Psoas muscle (tissue), 8 donors: ENCODE measurements around the gene CYP4A11. TPM values are rescaled to one million over a fixed set of nuclear protein-coding genes. Genes with fewer than 3 reads are reported as not detected.
"Not testable (repeated sequence)": the region's sequence is repeated elsewhere in the genome, so short reads cannot be mapped to it uniquely, and the experiment has no call there.

Experiments used
- ATAC-seq, 4 donors: fragments of 200-7000 bp; cut with Tn5 transposase; one replicate each; pipeline ENCODE4 v1.9.1; 2020; ENCODE audit warnings: moderate library complexity in 3 of 4, mild to moderate bottlenecking in 2 of 4
- DNase-seq, 2 donors: peaks; one replicate each; pipeline ENCODE4 v3.0.0-alpha.2; 2020
- H3K27ac ChIP-seq: fragments of 200-600 bp; one replicate; pipeline ENCODE4 v1.8.0; 2022
- H3K27me3 ChIP-seq, 3 donors: fragments of 200-600 bp in 1 of 3; one replicate each; pipeline versions ENCODE4 v1.6.1 to v1.8.0; 2013 to 2022; ENCODE audit warnings: low read length in 2 of 3, mild to moderate bottlenecking in 2 of 3, moderate library complexity in 1 of 3; ENCODE audit not compliant: insufficient read depth in 3 of 3
- H3K36me3 ChIP-seq, 2 donors: fragments of 200-600 bp in 1 of 2; one replicate each; pipeline versions ENCODE4 v1.6.1 to v1.8.0; 2013 to 2022; ENCODE audit warnings: low read depth in 1 of 2, mild to moderate bottlenecking in 1 of 2, moderate library complexity in 1 of 2; ENCODE audit not compliant: insufficient read depth in 1 of 2
- H3K4me1 ChIP-seq: fragments of 200-600 bp; one replicate; pipeline ENCODE4 v1.8.0; 2022
- H3K4me3 ChIP-seq: fragments of 200-600 bp; one replicate; pipeline ENCODE4 v1.8.0; 2022; ENCODE audit warnings: mild to moderate bottlenecking
- H3K9me3 ChIP-seq: fragments of 200-600 bp; one replicate; pipeline ENCODE4 v1.8.0; 2022
- CTCF ChIP-seq: fragments of 200-600 bp; IDR thresholded peaks from one replicate; pipeline ENCODE4 v1.8.0; 2022; ENCODE audit warnings: antibody characterized with exemption
- WGBS, 3 donors: extraction: QIAGEN DNeasy Blood & Tissue Kit; methylation state at CpG; one replicate each; pipeline versions ENCODE4 v1.1.6 to v1.1.7; 2013; 5-methylcytosine and 5-hydroxymethylcytosine counted together
- intact Hi-C, 2 donors: fragments of 100-400 bp; cut with DNase I; formaldehyde crosslinking; loops; one replicate each; pipeline versions ENCODE4 v1.11.0 to v1.14.2; 2022
- long read RNA-seq, 2 donors: library from polyadenylated mRNA; unstranded; transcript quantifications; one replicate each; pipeline ENCODE4 v2.0.0, GENCODE V29; 2021
- polyA plus RNA-seq, 3 donors: library from polyadenylated mRNA; stranded (reverse); fragments of 200-250 nt; gene quantifications; one replicate each; pipeline ENCODE4 v1.2.3, GENCODE V29; 2013
- total RNA-seq, 4 donors: library from RNA; stranded (reverse); fragmentation: NEBNext Ultra II Directional in 2 of 4; extraction: Animal tissue kit (Norgen Biotek cat#: 25700) in 2 of 4; gene quantifications; one replicate each; pipeline versions ENCODE4 v1.2.1 to v1.2.4, GENCODE V29; 2021 to 2023
- donor health status: healthy with polysubstance abuse.
- donor health status: DM: no; HTN: no; CAD: no; lungs with moderate emphysema.
- donor health status: Bipolar disorder and iron deficiency.
- donor health status: healthy.
- donor health status: DM: yes; HTN: yes; CAD: no.
- donor health status: DM: no; HTN: no; CAD: no.
- donor health status: DM: no; HTN: no; CAD: no.
- donor health status: DM: yes; HTN: yes; CAD: no.

The CYP4A11 gene
- total RNA-seq: not detected
- polyA plus RNA-seq: under 1 TPM in 1 of 3 donors, not detected in 2; 0.01 TPM
- long read RNA-seq, donor 1: 0 reads
- long read RNA-seq, donor 2: 0 reads

GRCh38 chr1:46941135-46941694 lies at the start of gene CYP4A11:
Gene CYP4A11 (minus strand): TSS chr1:46941476. CDS start chr1:46941433, 43 bp downstream.
- Histone ChIP-seq H3K9me3 (no peaks in the 10 kb centered on the region), H3K4me3 (no peak within 1 kb of the TSS), H3K4me1 (no peaks in the 10 kb centered on the region), H3K27ac (no peak within 1 kb of the TSS), H3K36me3 (no peaks in the 10 kb centered on the region), H3K27me3 (no peaks in the 10 kb centered on the region)
- DNase-seq (no peak), ATAC-seq (no peak)
- intact Hi-C loops: no loop called here
- TF ChIP-seq CTCF: no peak
- WGBS, 3 donors: 65 to 72% (median 66%) methylated on average over 4 to 5 of the region's 5 CpGs

GRCh38 chr1:46990541-46990940 lies 49.3 kb upstream of the CYP4A11 start:
- DNase-seq, H3K36me3 ChIP-seq, H3K27ac ChIP-seq, H3K4me3 ChIP-seq, H3K27me3 ChIP-seq, H3K9me3 ChIP-seq, intact Hi-C loops, H3K4me1 ChIP-seq, ATAC-seq: not testable (repeated sequence)
- 83 to 94% (median 87%) methylated on average over 2 of the region's 2 CpGs for WGBS, 3 donors

- Histone ChIP-seq H3K4me1 (no peaks in the 10 kb centered on the region), H3K9me3 (no peaks in the 10 kb centered on the region), H3K27me3 (no peaks in the 10 kb centered on the region), H3K4me3 (no peak overlapping the region), H3K36me3 (no peaks in the 10 kb centered on the region), H3K27ac (no peak overlapping the region)
- no peak for TF ChIP-seq CTCF
- DNase-seq (no peak), ATAC-seq (no peak)
- intact Hi-C loops: no loop called here
- WGBS, 3 donors: 11 to 22% (median 15%) methylated on average over 3 of the region's 3 CpGs
Measured at GRCh38 chr1:46983830-46984586, 42.7 kb upstream of the CYP4A11 start.

GRCh38 chr1:46983166-46983829 lies 42.0 kb upstream of the CYP4A11 start:
- WGBS, 3 donors: 40 to 48% (median 48%) methylated on average over 7 of the region's 7 CpGs
- intact Hi-C loops: no loop called here
- no peaks in the 10 kb centered on the region for H3K4me1 ChIP-seq
- H3K27me3 ChIP-seq: no peaks in the 10 kb centered on the region
- ATAC-seq: no peak
- DNase-seq: no peak
- TF ChIP-seq CTCF: no peak
- no peaks in the 10 kb centered on the region for H3K9me3 ChIP-seq
- H3K36me3 ChIP-seq: no peaks in the 10 kb centered on the region
- H3K4me3 ChIP-seq: no peak overlapping the region
- H3K27ac ChIP-seq: no peak overlapping the region

- DNase-seq: no peak
- no peaks in the 10 kb centered on the region for H3K27me3 ChIP-seq
- no peak for ATAC-seq
- intact Hi-C loops: no loop called here
- no peak for TF ChIP-seq CTCF
- no peak overlapping the region for H3K4me3 ChIP-seq
- no peak overlapping the region for H3K27ac ChIP-seq
- no peaks in the 10 kb centered on the region for H3K4me1 ChIP-seq
- no peaks in the 10 kb centered on the region for H3K36me3 ChIP-seq
- WGBS, 3 donors: 54 to 71% (median 61%) methylated on average over 5 of the region's 5 CpGs
- H3K9me3 ChIP-seq: no peaks in the 10 kb centered on the region
Measured at GRCh38 chr1:46969014-46969619, 27.8 kb upstream of the CYP4A11 start.

- H3K4me1 ChIP-seq, H3K36me3 ChIP-seq, H3K9me3 ChIP-seq, H3K4me3 ChIP-seq, H3K27ac ChIP-seq, intact Hi-C loops, DNase-seq, H3K27me3 ChIP-seq, ATAC-seq: not testable (repeated sequence)
- 59 to 77% (median 65%) methylated on average over 4 of the region's 4 CpGs for WGBS, 3 donors
Measured at GRCh38 chr1:46962272-46962671, 21.0 kb upstream of the CYP4A11 start.
